T-helper 2 cell treated with Interferon-gamma antibody and Interleukin-4, amounts not matched to agents 100 ng/mL and 5 ng/mL, for 36 hours (primary cell): ENCODE data around the gene FGF9. TPM values are rescaled to one million over a fixed set of nuclear protein-coding genes. Genes with fewer than 3 reads are reported as not detected.

Experiments
- intact Hi-C: fragments of 100-400 bp; cut with micrococcal nuclease; formaldehyde crosslinking; loops from one replicate; pipeline ENCODE4 v1.15.1; 2023
- total RNA-seq: library from RNA; stranded (reverse); gene quantifications from 2 replicates; pipeline ENCODE4 v1.2.3, GENCODE V29; 2022

The FGF9 gene
- total RNA-seq, 1 donor from 2014 or later: not detected

DNA sequence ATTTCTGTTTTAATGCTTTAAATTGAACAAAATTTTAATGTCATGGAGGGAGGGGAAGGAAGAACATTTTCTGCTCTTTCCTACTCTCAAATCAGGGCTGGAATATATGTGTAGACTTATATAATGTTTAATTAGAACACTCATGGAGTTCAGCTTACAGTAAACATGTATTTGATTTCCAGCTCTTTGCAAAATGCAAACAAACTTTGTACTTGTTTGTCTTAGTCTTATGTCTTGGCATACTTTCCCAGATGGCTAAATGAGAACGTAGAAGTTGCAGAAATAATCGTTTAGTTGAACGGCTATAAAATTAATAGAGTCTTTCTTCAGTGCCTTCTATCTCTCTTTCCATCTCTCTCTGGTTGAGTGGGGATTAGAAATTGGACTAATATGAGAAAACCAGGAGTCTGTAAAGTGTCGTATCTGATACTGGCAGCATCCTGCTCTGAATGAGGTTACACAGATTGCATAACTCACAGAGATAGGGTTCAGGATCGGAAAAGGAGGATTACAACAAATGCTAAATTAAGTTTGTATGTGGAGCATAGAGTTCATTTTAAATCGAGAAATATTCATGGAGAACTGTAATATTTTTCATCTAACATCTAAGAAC lies 82.3 kb downstream of the FGF9 start:
- intact Hi-C loops: no loop called here

Other genes starting within 250 kb of the FGF9 start
- 86.1 and 86.3 TPM in 2 replicates for gene ZDHHC20, start 211.8 kb upstream of the FGF9 start, total RNA-seq
- gene MICU2, start 66.9 kb upstream of the FGF9 start, total RNA-seq: 35.3 and 37.0 TPM in 2 replicates